ENCODE data around the gene STK39.

GRCh38 chr2:168021800-168022587, 225.4 kb downstream of the STK39 start:
- TF ChIP-seq CTCF (IDR thresholded peaks at IDR 0.05; ENCODE audit: borderline replicate concordance, extremely low read depth, low read length, poor library complexity, severe bottlenecking) (no peak), EZH2 (IDR thresholded peaks at IDR 0.05; ENCODE audit: borderline replicate concordance, low read depth, low read length, severe bottlenecking) (no peak)
